Osteoblast (primary cell): ENCODE data around the gene PROKR1. TPM values are rescaled to one million over a fixed set of nuclear protein-coding genes. Genes with fewer than 3 reads are reported as not detected.
"Not testable (repeated sequence)": the region's sequence is repeated elsewhere in the genome, so short reads cannot be mapped to it uniquely, and the experiment has no call there.

Experiments used
- DNase-seq: peaks from one replicate; pipeline ENCODE4 v3.0.0; 2011; ENCODE audit warnings: low spot score, mixed read lengths; ENCODE audit not compliant: insufficient read length; ENCODE audit errors: missing footprints
- H2AFZ ChIP-seq: 2 replicates; pipeline ENCODE4 v1.6.0; 2011; ENCODE audit warnings: mild to moderate bottlenecking, low read length
- H3K27ac ChIP-seq: 2 replicates; pipeline ENCODE4 v1.5.1; 2011; ENCODE audit warnings: mild to moderate bottlenecking, low read depth, low read length, moderate library complexity
- H3K27me3 ChIP-seq: 2 replicates; pipeline ENCODE4 v1.6.0; 2012; ENCODE audit warnings: mild to moderate bottlenecking, control low read depth, inconsistent platforms, low read length, moderate library complexity; ENCODE audit not compliant: insufficient read depth
- H3K36me3 ChIP-seq: 2 replicates; pipeline ENCODE4 v1.5.1; 2011; ENCODE audit warnings: mild to moderate bottlenecking, low read length, control low read depth, moderate library complexity; ENCODE audit not compliant: insufficient read depth
- H3K4me1 ChIP-seq: 2 replicates; pipeline ENCODE4 v1.5.1; 2011; ENCODE audit warnings: mild to moderate bottlenecking, low read length, control low read depth, moderate library complexity; ENCODE audit not compliant: insufficient read depth
- H3K4me2 ChIP-seq: 2 replicates; pipeline ENCODE4 v1.6.0; 2011; ENCODE audit warnings: mild to moderate bottlenecking, low read length; ENCODE audit not compliant: insufficient read depth
- H3K4me3 ChIP-seq: fragments of 200-600 bp; sonication (generic); 3 replicates; pipeline ENCODE4 v1.5.1; 2012; ENCODE audit warnings: mild to moderate bottlenecking, low read length, inconsistent platforms; ENCODE audit not compliant: insufficient read depth
- H3K79me2 ChIP-seq: 2 replicates; pipeline ENCODE4 v1.6.0; 2012; ENCODE audit warnings: mild to moderate bottlenecking, low read length, control low read depth, inconsistent platforms; ENCODE audit not compliant: insufficient read depth
- H3K9me3 ChIP-seq: 2 replicates; pipeline ENCODE4 v1.5.1; 2011; ENCODE audit warnings: low read depth, low read length, control low read depth
- H4K20me1 ChIP-seq: 2 replicates; pipeline ENCODE4 v1.6.0; 2012; ENCODE audit warnings: mild to moderate bottlenecking, low read length, control low read depth; ENCODE audit not compliant: insufficient read depth
- CTCF ChIP-seq: IDR thresholded peaks from 2 replicates; pipeline ENCODE4 v1.5.1; 2011; ENCODE audit warnings: mild to moderate bottlenecking, low read depth, low read length, moderate library complexity; ENCODE audit errors: extremely low read depth
- total RNA-seq: library from RNA; depleted of rRNA; stranded (reverse); fragments of >200 nt; gene quantifications from 2 replicates; pipeline ENCODE4 v1.2.3, GENCODE V29; 2012

The PROKR1 gene
- total RNA-seq, 1 donor, result not detected

DNA sequence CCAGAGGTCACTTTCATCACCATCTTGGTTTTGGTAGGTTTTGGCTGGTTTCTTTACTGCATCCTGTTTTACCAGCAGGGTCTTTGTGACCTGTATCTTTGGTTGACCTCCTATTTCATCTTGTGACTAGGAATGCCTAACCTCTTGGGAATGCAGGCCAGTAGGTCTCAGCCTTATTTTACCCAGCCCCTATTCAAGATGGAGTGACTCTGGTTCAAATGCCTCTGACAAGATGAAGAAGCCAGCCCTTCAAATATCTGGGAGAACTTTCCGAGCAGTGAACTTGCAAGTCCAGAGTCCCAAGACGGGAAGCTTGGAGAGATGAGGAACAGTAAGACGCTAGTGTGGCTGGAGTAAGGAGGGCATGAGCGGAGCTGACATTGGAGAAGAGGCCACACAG lies 28.6 kb downstream of the PROKR1 start:
- H3K4me3 ChIP-seq, result no peak overlapping the region
- no peaks in the 10 kb centered on the region for H3K36me3 ChIP-seq
- no peaks in the 10 kb centered on the region for H3K4me1 ChIP-seq
- H3K4me2 ChIP-seq, result no peak overlapping the region
- DNase-seq, result no peak
- H2AFZ ChIP-seq, result no peak overlapping the region
- no peaks in the 10 kb centered on the region for H3K79me2 ChIP-seq
- peaks cover 5% of the 10 kb centered on the region for H3K27me3 ChIP-seq
- no peaks in the 10 kb centered on the region for H3K9me3 ChIP-seq
- TF ChIP-seq CTCF, result no peak
- H4K20me1 ChIP-seq, result no peaks in the 10 kb centered on the region
- no peak overlapping the region for H3K27ac ChIP-seq

DNA sequence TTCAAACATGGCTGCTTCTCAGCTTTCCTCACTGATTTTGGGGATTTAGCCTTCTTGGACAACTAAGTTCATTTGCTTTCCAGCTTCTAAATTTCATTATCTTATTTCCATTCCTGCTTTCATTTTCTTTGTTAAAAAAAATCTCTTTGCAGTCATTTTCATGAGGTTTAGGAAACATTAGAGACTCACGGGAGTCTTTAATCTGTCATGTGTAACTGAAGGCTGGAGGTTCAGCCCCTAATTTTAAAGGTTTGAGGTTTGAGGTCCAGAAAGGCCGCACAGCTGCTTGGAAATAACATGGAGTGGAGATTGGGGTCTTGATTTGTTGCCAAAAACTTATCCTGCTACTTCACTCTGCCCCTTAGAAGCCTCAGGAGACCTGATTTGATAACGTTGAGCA lies 30.3 kb downstream of the PROKR1 start:
- H3K27ac ChIP-seq, result no peak overlapping the region
- H3K27me3 ChIP-seq, result peaks cover 5% of the 10 kb centered on the region
- no peak overlapping the region for H3K4me2 ChIP-seq
- no peaks in the 10 kb centered on the region for H3K9me3 ChIP-seq
- no peak for TF ChIP-seq CTCF
- H4K20me1 ChIP-seq, result no peaks in the 10 kb centered on the region
- no peaks in the 10 kb centered on the region for H3K4me1 ChIP-seq
- H3K79me2 ChIP-seq, result no peaks in the 10 kb centered on the region
- no peak overlapping the region for H3K4me3 ChIP-seq
- DNase-seq, result no peak
- no peak overlapping the region for H2AFZ ChIP-seq
- no peaks in the 10 kb centered on the region for H3K36me3 ChIP-seq

DNA sequence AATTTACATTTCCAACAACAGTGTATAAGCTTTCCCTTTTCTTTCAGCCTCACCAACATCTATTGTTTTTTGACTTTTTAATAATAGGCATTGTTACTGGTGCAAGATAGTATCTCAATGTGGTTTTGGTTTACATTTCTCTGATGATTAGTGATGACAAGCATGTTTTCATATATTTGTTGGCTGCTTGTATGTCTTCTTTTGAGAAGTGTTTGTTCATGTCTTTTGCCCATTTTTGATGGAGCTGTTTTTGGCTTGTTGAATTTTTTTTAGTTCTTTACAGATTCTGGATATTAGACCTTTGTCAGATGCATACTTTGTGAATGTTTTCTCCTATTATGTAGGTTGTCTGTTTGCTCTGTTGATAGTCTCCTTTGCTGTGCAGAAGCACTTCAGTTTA lies 32.1 kb downstream of the PROKR1 start:
- no peak for DNase-seq
- Histone ChIP-seq H3K36me3 (no peaks in the 10 kb centered on the region), H3K27me3 (peaks cover 5% of the 10 kb centered on the region), H3K4me2 (no peak overlapping the region), H3K4me1 (no peaks in the 10 kb centered on the region), H3K9me3 (no peaks in the 10 kb centered on the region), H2AFZ (no peak overlapping the region), H3K27ac (no peak overlapping the region), H3K4me3 (no peak overlapping the region), H3K79me2 (no peaks in the 10 kb centered on the region), H4K20me1 (no peaks in the 10 kb centered on the region)
- TF ChIP-seq CTCF, result no peak

DNA sequence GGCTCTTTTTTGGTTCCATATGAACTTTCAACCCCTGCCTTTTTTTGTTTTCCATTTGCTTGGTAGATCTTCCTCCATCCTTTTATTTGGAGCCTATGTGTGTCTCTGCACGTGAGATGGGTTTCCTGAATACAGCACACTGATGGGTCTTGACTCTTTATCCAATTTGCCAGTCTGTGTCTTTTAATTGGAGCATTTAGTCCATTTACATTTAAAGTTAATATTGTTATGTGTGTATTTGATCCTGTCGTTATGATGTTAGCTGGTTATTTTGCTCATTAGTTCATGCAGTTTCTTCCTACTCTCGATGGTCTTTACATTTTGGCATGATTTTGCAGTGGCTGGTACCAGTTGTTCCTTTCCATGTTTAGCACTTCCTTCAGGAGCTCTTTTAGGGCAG lies 34.5 kb downstream of the PROKR1 start:
- not testable (repeated sequence) for H3K27ac ChIP-seq

GRCh38 chr2:68679166-68679916 lies 36.0 kb downstream of the PROKR1 start:
- not testable (repeated sequence) for H3K9me3 ChIP-seq, DNase-seq, H3K4me1 ChIP-seq, H3K79me2 ChIP-seq, H3K36me3 ChIP-seq, H3K27ac ChIP-seq, H3K4me3 ChIP-seq, H4K20me1 ChIP-seq, H3K4me2 ChIP-seq, H2AFZ ChIP-seq
- peaks cover 10% of the 10 kb centered on the region for H3K27me3 ChIP-seq

More for the DNA sequence above, 34.5 kb downstream of the PROKR1 start:
- H3K79me2 ChIP-seq, H4K20me1 ChIP-seq, H3K9me3 ChIP-seq, DNase-seq, H3K4me2 ChIP-seq, H2AFZ ChIP-seq, H3K4me3 ChIP-seq, H3K36me3 ChIP-seq, H3K4me1 ChIP-seq: not testable (repeated sequence)
- H3K27me3 ChIP-seq, result peaks cover 13% of the 10 kb centered on the region

GRCh38 chr2:68679917-68680267 lies 36.5 kb downstream of the PROKR1 start:
- not testable (repeated sequence) for H3K36me3 ChIP-seq, H2AFZ ChIP-seq, H3K79me2 ChIP-seq, H3K9me3 ChIP-seq, H3K27ac ChIP-seq, H4K20me1 ChIP-seq, H3K27me3 ChIP-seq, DNase-seq, H3K4me2 ChIP-seq, H3K4me3 ChIP-seq, H3K4me1 ChIP-seq
